Amygdala (tissue), 56 donors: ENCODE data around the gene GSKIP.
"Not testable (repeated sequence)": the region's sequence is repeated elsewhere in the genome, so short reads cannot be mapped to it uniquely, and the experiment has no call there.

ENCODE experiments used
- DNase-seq, 56 donors: peaks; one replicate each; lab custom pipeline; 2025; lab: John Stamatoyannopoulos, UW

The GSKIP gene

GRCh38 chr14:96362965-96363750, at the start of gene GSKIP, which contains the start of gene ATG2B:
Gene GSKIP (plus strand): TSS chr14:96363526. CDS start chr14:96382248, 18,722 bp downstream.
Gene ATG2B (minus strand): TSS chr14:96363341. CDS start chr14:96362976, 365 bp downstream.
- peak; percentile 46 to 96 (median 90) for DNase-seq

GRCh38 chr14:96316087-96316486, 47.2 kb upstream of the GSKIP start:
- no peak for DNase-seq

GRCh38 chr14:96318836-96319235, 44.5 kb upstream of the GSKIP start:
- peak in 1 of 56 donors; percentile 1 for DNase-seq

- DNase-seq, result no peak
These were observed 42.7 kb upstream of the GSKIP start for GRCh38 chr14:96320605-96321004.

GRCh38 chr14:96324219-96324618, 39.1 kb upstream of the GSKIP start:
- no peak for DNase-seq

- no peak for DNase-seq
These were observed 24.8 kb upstream of the GSKIP start for GRCh38 chr14:96338551-96338950.

GRCh38 chr14:96341323-96341722, 22.0 kb upstream of the GSKIP start:
- DNase-seq, result no peak

GRCh38 chr14:96345669-96346068, 17.7 kb upstream of the GSKIP start:
- DNase-seq, result no peak

GRCh38 chr14:96347957-96348356, 15.4 kb upstream of the GSKIP start:
- not testable (repeated sequence) for DNase-seq

GRCh38 chr14:96349286-96350075, 13.8 kb upstream of the GSKIP start:
- DNase-seq, result no peak

- DNase-seq, result no peak
These were observed 11.3 kb upstream of the GSKIP start for GRCh38 chr14:96351986-96352385.

GRCh38 chr14:96352708-96353107, 10.6 kb upstream of the GSKIP start:
- no peak for DNase-seq

- no peak for DNase-seq
These were observed 9.1 kb upstream of the GSKIP start for GRCh38 chr14:96354246-96354645.

GRCh38 chr14:96357216-96357615, 6.1 kb upstream of the GSKIP start:
- DNase-seq, result no peak

GRCh38 chr14:96359959-96360358, 3.4 kb upstream of the GSKIP start:
- DNase-seq, result no peak

- DNase-seq, result peak in 24 of 56 donors; percentile 3 to 66 (median 37)
These were observed 1.0 kb upstream of the GSKIP start for GRCh38 chr14:96362071-96362964.

- peak in 20 of 56 donors; percentile 2 to 55 (median 27) for DNase-seq
These were observed 518 bp downstream of the GSKIP start for GRCh38 chr14:96363751-96364336.

- no peak for DNase-seq
These were observed 1.6 kb downstream of the GSKIP start for GRCh38 chr14:96364962-96365361.

GRCh38 chr14:96368534-96368933, 5.2 kb downstream of the GSKIP start:
- DNase-seq, result no peak

GRCh38 chr14:96370528-96370927, 7.2 kb downstream of the GSKIP start:
- DNase-seq, result no peak
